LNCaP clone FGC (cell line): ENCODE results near the gene CCDC24.

Source experiments
- DNase-seq: peaks from one replicate; pipeline ENCODE4 v3.0.0-alpha.2; 2011; ENCODE audit warnings: low read depth
- H3K4me3 ChIP-seq: 2 replicates; pipeline ENCODE4 v1.5.1; 2011; ENCODE audit warnings: mild to moderate bottlenecking, low read depth, low read length, control low read depth
- CTCF ChIP-seq: IDR thresholded peaks from 2 replicates; pipeline ENCODE4 v1.5.1; 2012; ENCODE audit warnings: mild to moderate bottlenecking; ENCODE audit not compliant: control insufficient read depth, insufficient read depth; ENCODE audit errors: extremely low read depth

Gene CCDC24

GRCh38 chr1:44008259-44008658 lies 16.9 kb downstream of the CCDC24 start:
- no peak for TF ChIP-seq CTCF
- DNase-seq = no peak
- H3K4me3 ChIP-seq = no peak overlapping the region

- H3K4me3 ChIP-seq = no peak overlapping the region
- no peak for DNase-seq
- no peak for TF ChIP-seq CTCF
Measured at GRCh38 chr1:44010935-44011471, 19.6 kb downstream of the CCDC24 start.

DNA sequence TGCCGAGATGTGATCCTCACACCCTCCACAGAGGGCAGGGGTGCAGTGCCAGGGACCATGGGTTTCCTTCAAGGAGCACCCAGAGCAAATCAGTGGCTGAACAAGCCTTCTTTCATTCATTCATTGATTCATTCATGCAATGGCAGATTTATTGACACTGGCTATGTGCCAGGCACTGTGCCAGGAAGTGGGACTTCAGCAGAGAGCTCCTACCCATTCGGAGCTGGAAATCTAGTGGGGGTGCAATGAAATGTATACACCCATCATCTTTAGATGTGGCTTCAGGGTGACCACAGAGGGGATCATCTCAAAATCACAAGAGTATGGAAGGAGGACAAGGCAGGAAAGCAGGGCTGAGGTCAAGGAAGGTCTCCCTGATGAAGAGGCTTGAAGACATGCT lies 21.0 kb downstream of the CCDC24 start:
- no peak overlapping the region for H3K4me3 ChIP-seq
- DNase-seq = no peak
- no peak for TF ChIP-seq CTCF

DNA sequence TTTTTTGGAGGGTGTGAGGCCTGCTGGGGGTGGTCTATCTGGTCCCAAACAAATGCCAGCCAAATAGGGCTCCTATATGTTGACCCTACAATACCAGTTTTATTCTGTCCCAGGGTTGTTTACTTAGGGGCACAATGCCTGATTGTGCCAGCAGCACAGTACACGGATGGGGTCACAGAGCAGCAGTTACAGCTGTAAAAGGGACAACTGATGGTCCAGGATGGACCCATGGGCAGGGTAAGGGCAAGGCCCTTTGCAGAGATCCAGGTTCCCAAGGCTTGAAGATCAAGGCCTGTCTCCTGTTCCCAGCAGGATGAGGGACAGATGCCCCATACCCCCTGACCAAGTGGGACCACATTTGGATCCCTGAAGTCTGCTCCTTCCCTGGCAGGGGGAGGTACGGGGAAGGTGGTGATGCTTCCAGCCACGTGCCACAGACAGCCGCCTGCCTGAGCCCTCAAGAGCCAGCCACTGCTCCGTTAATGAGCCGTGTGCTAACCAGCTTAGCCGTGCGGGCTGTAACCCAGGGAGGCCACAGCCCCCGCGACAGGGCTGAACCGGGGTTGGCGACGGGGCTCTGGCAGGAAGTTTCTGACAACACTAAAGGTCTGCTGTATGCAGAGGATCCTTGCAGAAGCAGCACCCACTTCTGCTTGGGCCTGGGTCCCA lies 21.7 kb downstream of the CCDC24 start:
- DNase-seq = no peak
- H3K4me3 ChIP-seq = no peak overlapping the region
- no peak for TF ChIP-seq CTCF

DNA sequence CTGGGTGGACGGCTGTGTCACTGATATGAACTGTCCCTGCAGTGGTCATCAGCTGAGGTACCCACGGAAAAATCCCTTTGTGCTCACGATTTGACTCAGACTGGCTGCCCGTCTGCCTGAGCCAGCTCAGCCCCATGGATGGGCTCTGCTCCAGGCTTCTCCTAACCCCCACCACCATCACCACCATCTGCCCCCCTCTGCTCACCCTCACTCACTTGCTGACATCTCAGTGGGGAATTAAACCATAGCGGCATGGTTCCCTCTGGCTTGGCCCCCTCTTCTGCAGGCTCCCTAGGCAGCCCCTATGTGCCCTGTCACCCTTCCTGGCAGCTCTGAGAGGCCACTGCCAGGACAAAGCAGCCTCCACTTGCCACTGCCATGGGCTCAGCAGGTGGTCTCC lies 22.6 kb downstream of the CCDC24 start:
- DNase-seq = no peak
- TF ChIP-seq CTCF = no peak
- H3K4me3 ChIP-seq = no peak overlapping the region

- DNase-seq = no peak
- no peak for TF ChIP-seq CTCF
Measured at GRCh38 chr1:44014365-44015104, 23.1 kb downstream of the CCDC24 start.

More at GRCh38 chr1:44014365-44015104, 23.1 kb downstream of the CCDC24 start:
- no peak overlapping the region for H3K4me3 ChIP-seq
